GM12878 (cell line): ENCODE results near the gene RPRD2. TPM values are rescaled to one million over a fixed set of nuclear protein-coding genes. Genes with fewer than 3 reads are reported as not detected.

Source experiments
- ATAC-seq: fragments of 200-7000 bp; cut with Tn5 transposase; 3 replicates; pipeline ENCODE4 v1.9.1; 2020; ENCODE audit warnings: mild to moderate bottlenecking, moderate library complexity
- BruUV-seq: library from RNA; stranded (reverse); fragments of 400-500 nt; replicated peaks from 2 replicates; lab custom pipeline; 2021; lab: Mats Ljungman, UMichigan
- CTCF ChIA-PET: fragments of 300-600 bp; sonication (Branson Sonifier 250); formaldehyde crosslinking; extraction: SDS; loops from one replicate; lab custom pipeline; 2021; ENCODE audit warnings: inconsistent platforms; lab: Yijun Ruan, JAX
- POLR2A ChIA-PET: fragments of 350-600 bp; formaldehyde crosslinking; extraction: SDS; loops from one replicate; lab custom pipeline; 2021; ENCODE audit warnings: inconsistent platforms; lab: Charles Lee
- RAD21 ChIA-PET: fragments of 300-600 bp; sonication (Branson Sonifier 250); formaldehyde crosslinking; loops from one replicate; lab custom pipeline; 2023; ENCODE audit warnings: antibody characterized with exemption; ENCODE audit not compliant: unreplicated experiment; lab: Charles Lee
- SMC1A ChIA-PET: fragments of 300-600 bp; sonication (Branson Sonifier 250); formaldehyde crosslinking; loops from one replicate; lab custom pipeline; 2023; ENCODE audit not compliant: unreplicated experiment, uncharacterized antibody; lab: Charles Lee
- DNase-seq: peaks from one replicate; pipeline ENCODE4 v3.0.0-alpha.2; 2011; ENCODE audit warnings: low read depth, low spot score
- FAIRE-seq: peaks from 3 replicates; lab custom pipeline; 2011; peaks lifted over from hg19 to GRCh38; lab: Jason Lieb, UNC
- H2AFZ ChIP-seq: 2 replicates; pipeline ENCODE4 v1.6.0; 2011; ENCODE audit warnings: low read depth, low read length, control low read depth; ENCODE audit not compliant: control insufficient read depth
- H3K27ac ChIP-seq: 2 replicates; pipeline ENCODE4 v1.5.1; 2011; ENCODE audit warnings: control low read depth; ENCODE audit not compliant: control insufficient read depth, insufficient read depth
- H3K27me3 ChIP-seq, 2 experiments: replicated peaks in 1 of 2; 2 replicates each; pipeline versions ENCODE4 v1.6.0 to v1.6.1; 2011; ENCODE audit warnings: low read length in 1 of 2; ENCODE audit not compliant: control insufficient read depth in 2 of 2, insufficient read depth in 2 of 2
- H3K36me3 ChIP-seq, 2 experiments: 2 replicates each; pipeline ENCODE4 v1.5.1; 2011; ENCODE audit warnings: low read length in 1 of 2; ENCODE audit not compliant: control insufficient read depth in 2 of 2, insufficient read depth in 2 of 2
- H3K4me1 ChIP-seq: 2 replicates; pipeline ENCODE4 v1.6.1; 2011; ENCODE audit warnings: mild to moderate bottlenecking, low read length, moderate library complexity, mixed read lengths; ENCODE audit not compliant: control insufficient read depth, insufficient read depth
- H3K4me2 ChIP-seq: 2 replicates; pipeline ENCODE4 v1.6.0; 2011; ENCODE audit warnings: control low read depth; ENCODE audit not compliant: control insufficient read depth, insufficient read depth
- H3K4me3 ChIP-seq: fragments of 200-600 bp; sonication (generic); 2 replicates; pipeline ENCODE4 v1.5.1; 2016
- H3K79me2 ChIP-seq: 2 replicates; pipeline ENCODE4 v1.6.0; 2011; ENCODE audit warnings: low read length; ENCODE audit not compliant: control insufficient read depth, insufficient read depth
- H3K9ac ChIP-seq: 2 replicates; pipeline ENCODE4 v1.8.0; 2011; ENCODE audit warnings: low read length, control low read depth, mixed read lengths; ENCODE audit not compliant: control insufficient read depth, insufficient read depth
- H3K9me3 ChIP-seq: replicated peaks from 3 replicates; pipeline ENCODE4 v1.5.1; 2011; ENCODE audit warnings: mild to moderate bottlenecking, low read length; ENCODE audit not compliant: control insufficient read depth, insufficient read depth
- H4K20me1 ChIP-seq: 2 replicates; pipeline ENCODE4 v1.6.0; 2011; ENCODE audit not compliant: control insufficient read depth, insufficient read depth
- HSF1 ChIP-seq: fragments of 150-350 bp; IDR thresholded peaks from 2 replicates; pipeline ENCODE4 v1.6.1; 2014; ENCODE audit warnings: mild to moderate bottlenecking, low read depth, low read length
- MYB ChIP-seq: fragments of 150-350 bp; IDR thresholded peaks from 2 replicates; pipeline ENCODE4 v1.6.1; 2014; ENCODE audit warnings: mild to moderate bottlenecking, low read depth, low read length, borderline replicate concordance
- WGBS: methylation state at CpG from one replicate; pipeline ENCODE4 v1.1.6; 2016; ENCODE audit warnings: low lambda C conversion rate; ENCODE audit not compliant: insufficient replicate concordance, insufficient coverage; ENCODE audit errors: missing lambda C conversion rate; 5-methylcytosine and 5-hydroxymethylcytosine counted together
- in situ Hi-C: fragments of 300-500 bp; cut with MboI; formaldehyde crosslinking; loops from 9 replicates; pipeline ENCODE4 v1.14.3; 2018; ENCODE audit warnings: mixed read lengths
- intact Hi-C: fragments of 100-400 bp; cut with micrococcal nuclease; formaldehyde crosslinking; loops from one replicate; pipeline ENCODE4 v1.14.2; 2022; ENCODE audit not compliant: unreplicated experiment
- polyA plus RNA-seq, 11 experiments: library from polyadenylated mRNA; depleted of rRNA in 4 of 11; unstranded in 6 of 11; stranded (reverse) in 5 of 11; fragments of >200 nt; fragmentation: Nextera tagmentation in 4 of 11; fragmentation: Illumina TruSeq in 1 of 11; extraction: Ambion mirVana in 4 of 11; extraction: Trizol in 1 of 11; gene quantifications; 1 replicate in 1 of 11; 2 replicates in 10 of 11; pipeline versions ENCODE4 v1.2.1 to v1.2.3, GENCODE V29; 2011 to 2016; ENCODE audit warnings: inconsistent platforms in 2 of 11, missing spikeins in 2 of 11, low read depth in 1 of 11
- total RNA-seq, 4 experiments: library from RNA; depleted of rRNA in 3 of 4; stranded (reverse); fragments of >200 nt in 3 of 4; fragmentation: Illumina TruSeq in 1 of 4; extraction: Trizol in 1 of 4; gene quantifications; 2 replicates each; pipeline versions ENCODE4 v1.2.1 to v1.2.3, GENCODE V29; 2013 to 2021

Gene RPRD2
- total and polyA plus RNA-seq, 10 of the 15 experiments (the other 5 are each of a cell fraction or from before 2014, with no cell fraction given) = 1.9 to 24.8 (median 13.3) TPM

- H4K20me1 ChIP-seq = no peaks in the 10 kb centered on the region
- no peak overlapping the region for H2AFZ ChIP-seq
- no peaks in the 10 kb centered on the region for H3K9me3 ChIP-seq
- no peaks in the 10 kb centered on the region for H3K4me1 ChIP-seq
- no peak overlapping the region for H3K4me3 ChIP-seq
- no peak for DNase-seq
- no TSS peak for BruUV-seq
- no peak overlapping the region for H3K9ac ChIP-seq
- ChIA-PET CTCF (interaction anchor here (1.1 to 2.2 kb wide), 2 partner anchors 89 to 188 kb away, joined by 3 to 5 read pairs; no protein-coding TSS in a partner anchor), SMC1A (no interaction called here), POLR2A (no interaction called here), RAD21 (no interaction called here)
- no peaks in the 10 kb centered on the region for H3K27me3 ChIP-seq
- intact Hi-C loops = no loop called here
- WGBS = 95% methylated on average over 1 of the region's 1 CpG
- H3K36me3 ChIP-seq = peaks cover 0 to 19% of the 10 kb centered on the region in 2 experiments; a peak in 2 of 4 replicates
- no peak for ATAC-seq
- H3K27ac ChIP-seq = no peak overlapping the region
- no peak overlapping the region for H3K4me2 ChIP-seq
- FAIRE-seq = no peak
- in situ Hi-C loops = no loop called here
- TF ChIP-seq MYB = no peak
- H3K79me2 ChIP-seq = no peaks in the 10 kb centered on the region
These were observed 80.3 kb downstream of the RPRD2 start for GRCh38 chr1:150444232-150444631.

GRCh38 chr1:150456146-150456647, 92.2 kb downstream of the RPRD2 start:
- no peak overlapping the region for H3K9ac ChIP-seq
- H3K79me2 ChIP-seq = no peaks in the 10 kb centered on the region
- ChIA-PET RAD21 (no interaction called here), CTCF (no interaction called here), POLR2A (no interaction called here), SMC1A (no interaction called here)
- in situ Hi-C loops = no loop called here
- peaks cover 4 to 22% of the 10 kb centered on the region in 2 experiments for H3K36me3 ChIP-seq
- H4K20me1 ChIP-seq = no peaks in the 10 kb centered on the region
- no peak overlapping the region for H3K27ac ChIP-seq
- no peak overlapping the region for H3K4me2 ChIP-seq
- intact Hi-C loops = loop anchor here (10.0 kb wide), 1 partner anchor 201 kb away; the partner anchor contains the start of gene CA14
- H3K4me1 ChIP-seq = no peaks in the 10 kb centered on the region
- FAIRE-seq (no peak), DNase-seq (no peak), ATAC-seq (no peak)
- H3K27me3 ChIP-seq = no peaks in the 10 kb centered on the region
- no peaks in the 10 kb centered on the region for H3K9me3 ChIP-seq
- no peak for TF ChIP-seq HSF1
- no TSS peak for BruUV-seq
- WGBS = 97% methylated on average over 4 of the region's 4 CpGs
- H2AFZ ChIP-seq = no peak overlapping the region
- H3K4me3 ChIP-seq = no peak overlapping the region
